Measurements from ENCODE around the gene MKKS.

Gene MKKS

DNA sequence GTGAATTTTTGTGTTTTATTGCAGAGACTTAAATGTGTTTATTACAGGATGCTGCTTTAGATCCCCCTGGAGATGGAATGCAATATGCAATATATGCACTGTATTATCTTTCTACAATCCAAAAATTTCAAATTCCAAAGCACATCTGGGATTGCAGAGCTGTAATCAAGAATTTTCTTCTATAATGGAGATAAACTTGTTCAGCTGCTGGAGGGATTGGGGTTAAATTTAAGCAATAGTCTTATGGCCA is 66.4 kb downstream of the MKKS start:
- DNase-seq: no peak

DNA sequence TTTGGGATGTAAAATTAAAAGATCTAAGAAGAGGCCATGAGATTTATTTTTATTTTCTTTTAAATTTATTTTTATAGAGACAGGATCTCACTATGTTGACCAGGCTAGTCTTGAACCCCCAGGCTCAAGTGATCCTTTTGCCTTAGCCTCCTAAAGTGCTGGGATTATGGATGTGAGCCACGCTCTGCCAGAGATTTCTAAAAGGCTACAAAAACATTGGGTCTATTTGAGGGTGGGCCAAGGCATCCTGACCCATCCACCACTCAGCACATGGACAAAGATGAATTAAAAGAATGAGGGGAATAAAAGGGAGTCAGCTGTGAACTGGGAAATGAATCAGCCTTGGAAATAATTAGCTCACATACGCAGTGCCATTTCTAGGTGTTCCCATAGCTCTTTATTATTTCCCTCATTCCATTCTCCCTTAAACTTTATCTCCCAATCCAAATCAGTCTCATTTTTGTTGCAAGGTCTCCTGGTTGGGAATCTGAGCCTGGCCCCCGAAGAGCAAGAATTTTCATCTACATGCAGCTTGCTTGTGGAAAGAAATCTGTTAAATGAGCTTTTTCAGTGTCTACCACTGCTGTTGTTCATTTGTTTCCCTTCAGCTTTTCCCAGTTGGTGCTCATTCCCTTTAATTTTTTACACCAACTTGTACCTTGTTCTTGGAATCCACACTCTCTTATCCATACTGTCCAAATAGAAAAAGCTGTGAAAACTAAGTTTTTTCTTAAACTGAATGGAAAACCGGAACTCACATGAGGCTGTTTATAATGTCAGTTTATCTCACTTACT is 66.9 kb downstream of the MKKS start:
- DNase-seq: no peak

- DNase-seq: no peak
Measured at GRCh38 chr20:10362674-10363073, 71.3 kb downstream of the MKKS start.

GRCh38 chr20:10360878-10361277 is 73.1 kb downstream of the MKKS start:
- DNase-seq: no peak

DNA sequence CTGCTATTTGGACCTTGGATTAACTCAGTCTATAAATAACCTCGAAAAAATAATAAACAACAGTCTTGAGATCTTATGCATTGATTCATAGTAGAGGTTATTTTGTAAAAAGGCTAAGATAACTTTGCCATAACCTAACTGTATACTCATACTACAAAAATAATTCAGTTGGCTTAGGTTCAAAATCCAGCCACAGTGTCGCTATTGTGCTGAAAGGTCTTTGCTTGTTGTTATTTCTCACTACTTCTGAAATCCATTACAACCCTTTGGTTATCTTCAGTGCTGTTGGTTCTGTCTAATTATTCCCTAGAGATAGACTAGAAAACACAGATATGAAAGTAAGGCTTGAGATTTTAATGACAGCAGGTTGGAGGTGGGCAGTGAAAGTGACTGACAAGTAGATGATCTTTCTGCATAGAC is 74.4 kb downstream of the MKKS start:
- no peak for DNase-seq

DNA sequence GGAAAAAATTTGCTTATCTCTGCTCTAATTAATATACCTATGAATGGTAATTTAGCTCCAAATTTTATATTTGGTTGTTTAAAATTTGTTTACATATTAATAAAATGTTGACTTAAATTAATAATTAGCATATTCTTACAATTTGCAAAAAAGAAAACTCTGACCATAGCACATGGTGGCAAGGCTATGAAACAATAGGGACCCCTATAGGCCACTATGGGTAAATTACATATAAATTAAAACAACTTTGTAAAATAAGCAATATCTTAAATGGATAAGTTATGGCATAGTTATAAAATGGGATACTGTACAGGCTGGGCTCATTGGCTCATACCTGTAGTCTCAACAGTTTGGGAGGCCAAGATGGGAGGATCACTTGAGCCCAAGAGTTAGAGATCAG is 76.0 kb downstream of the MKKS start:
- DNase-seq: no peak

DNA sequence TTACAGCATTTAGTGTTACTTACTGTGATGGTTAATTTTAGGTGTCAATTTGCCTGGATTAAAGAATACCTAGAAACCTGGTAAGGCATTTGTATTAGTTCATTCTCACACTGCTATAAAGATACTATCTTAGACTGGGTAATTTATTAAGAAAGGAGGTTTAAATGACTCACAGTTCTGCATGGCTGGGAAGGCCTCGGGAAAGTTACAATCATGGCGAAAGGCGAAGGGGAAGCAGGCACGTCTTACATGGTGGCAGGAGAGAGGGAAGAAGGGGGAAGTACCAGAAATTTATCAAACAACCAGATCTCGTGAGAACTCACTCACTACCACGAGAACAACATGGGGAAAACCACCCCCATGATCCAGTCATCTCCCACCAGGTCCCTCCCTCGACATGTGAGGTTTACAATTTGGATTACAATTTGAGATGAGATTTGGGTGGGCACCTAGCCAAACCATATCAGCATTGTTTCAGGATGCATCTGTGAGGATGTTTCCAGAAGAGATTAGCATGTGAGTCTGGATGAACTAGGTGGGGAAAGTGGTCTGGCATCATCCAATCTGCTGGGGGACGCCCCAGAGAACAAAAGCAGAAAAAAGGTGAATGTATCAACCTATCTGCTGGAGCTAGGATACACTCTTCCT is 76.8 kb downstream of the MKKS start:
- DNase-seq: no peak

DNA sequence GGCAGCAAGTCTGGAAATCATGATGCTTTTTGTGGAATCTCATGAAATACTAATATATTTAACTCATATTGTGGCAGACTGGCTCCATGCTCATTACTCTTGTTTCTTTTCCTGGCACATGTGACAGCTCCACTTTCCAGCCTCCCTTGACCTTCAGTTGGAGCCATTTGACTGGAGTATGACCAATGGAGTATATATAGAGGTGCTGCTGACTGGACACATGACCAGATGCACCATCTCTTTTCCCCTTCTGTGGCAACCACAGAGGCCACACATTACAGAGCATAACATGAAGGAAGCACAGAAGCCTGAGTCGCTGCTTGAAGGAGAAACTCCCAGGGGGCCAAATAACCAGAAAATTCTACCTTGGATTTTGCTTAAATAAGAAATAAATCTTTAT is 77.4 kb downstream of the MKKS start:
- DNase-seq: no peak

DNA sequence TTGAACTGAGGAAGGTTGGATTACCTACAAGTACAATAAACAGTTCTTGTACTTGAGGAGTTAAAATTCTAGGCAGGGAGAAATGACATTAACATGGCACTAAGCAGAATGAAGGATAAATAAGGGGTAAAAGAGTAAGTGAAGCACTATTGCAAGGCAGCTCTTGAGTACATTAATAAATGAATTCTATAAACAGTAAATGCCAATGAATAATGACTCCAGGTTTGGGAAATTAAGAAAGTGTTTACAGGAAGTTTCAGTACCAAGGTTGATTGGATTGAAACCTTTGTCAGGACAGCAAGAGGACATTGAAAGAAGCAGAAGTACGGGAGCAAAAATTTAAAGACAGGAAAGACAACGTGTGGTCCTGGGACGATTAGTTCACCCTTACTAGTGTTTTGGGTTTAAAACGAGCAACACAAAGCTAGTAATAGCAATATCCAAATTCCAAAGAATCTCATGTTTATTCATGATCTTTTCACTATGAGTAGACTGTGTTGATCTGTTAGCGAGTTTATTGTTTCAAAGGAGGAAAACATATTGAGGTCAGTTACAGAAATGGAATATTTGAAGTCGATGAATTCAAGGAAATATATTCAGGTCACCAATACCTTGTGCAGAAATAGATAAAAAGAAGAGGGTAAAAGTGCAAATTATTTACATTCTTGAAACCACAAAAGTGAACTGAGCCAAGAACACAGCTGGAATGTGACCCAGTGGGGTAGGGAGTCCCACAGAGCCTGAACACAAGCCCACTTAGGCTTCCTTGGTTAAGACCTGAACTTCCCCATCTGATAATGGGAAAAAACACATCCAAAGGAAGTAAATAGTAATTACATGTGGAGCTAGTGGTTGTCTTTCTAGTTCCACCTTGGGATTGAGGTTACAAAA is 80.8 kb downstream of the MKKS start:
- peak; percentile 20 for DNase-seq
